Lower leg skin (tissue), 3 donors: ENCODE measurements around the gene GRIN2A.

Experiments used
- CTCF ChIP-seq, 3 donors: fragments of 450-650 bp; IDR thresholded peaks; one replicate each; pipeline ENCODE4 v1.5.1; 2016; ENCODE audit warnings: antibody characterized with exemption in 3 of 3, mild to moderate bottlenecking in 3 of 3, moderate library complexity in 2 of 3
- POLR2A ChIP-seq, 2 donors: fragments of 450-650 bp; IDR thresholded peaks; one replicate each; pipeline ENCODE4 v1.6.1; 2016 to 2017; ENCODE audit warnings: antibody characterized with exemption in 2 of 2, mild to moderate bottlenecking in 1 of 2, moderate library complexity in 1 of 2

GRCh38 chr16:10136916-10137315 is 45.3 kb downstream of the GRIN2A start:
- TF ChIP-seq CTCF (IDR thresholded peaks at IDR 0.05) (no peak), POLR2A (IDR thresholded peaks at IDR 0.05) (no peak)
